ENCODE results near the gene RASSF10. TPM values are rescaled to one million over a fixed set of nuclear protein-coding genes. Genes with fewer than 3 reads are reported as not detected.

The RASSF10 gene
- total RNA-seq, 1 experiment from 2014 or later: 3.2 TPM

GRCh38 chr11:13016415-13016814 lies 7.3 kb downstream of the RASSF10 start (continued):
- TF ChIP-seq ZNF532 (CRISPR knock-in tag; IDR thresholded peaks at IDR 0.05; ENCODE audit: borderline replicate concordance): no peak
- no peak for TF ChIP-seq RELA (CRISPR knock-in tag; IDR thresholded peaks at IDR 0.05; ENCODE audit: borderline replicate concordance)
- no peak for TF ChIP-seq PREB (CRISPR knock-in tag; IDR thresholded peaks at IDR 0.05; ENCODE audit: borderline replicate concordance)
- TF ChIP-seq ZSCAN18 (CRISPR knock-in tag; IDR thresholded peaks at IDR 0.05): no peak
- TF ChIP-seq CREM (CRISPR knock-in tag; IDR thresholded peaks at IDR 0.05): no peak
- no peak for TF ChIP-seq TCF7 (CRISPR knock-in tag; IDR thresholded peaks at IDR 0.05; ENCODE audit: low read depth)
- TF ChIP-seq IRF2 (CRISPR knock-in tag; IDR thresholded peaks at IDR 0.05; ENCODE audit: borderline replicate concordance, low read depth): no peak
- TF ChIP-seq, protein P1, sequence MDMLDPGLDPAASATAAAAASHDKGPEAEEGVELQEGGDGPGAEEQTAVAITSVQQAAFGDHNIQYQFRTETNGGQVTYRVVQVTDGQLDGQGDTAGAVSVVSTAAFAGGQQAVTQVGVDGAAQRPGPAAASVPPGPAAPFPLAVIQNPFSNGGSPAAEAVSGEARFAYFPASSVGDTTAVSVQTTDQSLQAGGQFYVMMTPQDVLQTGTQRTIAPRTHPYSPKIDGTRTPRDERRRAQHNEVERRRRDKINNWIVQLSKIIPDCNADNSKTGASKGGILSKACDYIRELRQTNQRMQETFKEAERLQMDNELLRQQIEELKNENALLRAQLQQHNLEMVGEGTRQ (CRISPR knock-in tag; IDR thresholded peaks at IDR 0.05): no peak
- TF ChIP-seq, protein P2, sequence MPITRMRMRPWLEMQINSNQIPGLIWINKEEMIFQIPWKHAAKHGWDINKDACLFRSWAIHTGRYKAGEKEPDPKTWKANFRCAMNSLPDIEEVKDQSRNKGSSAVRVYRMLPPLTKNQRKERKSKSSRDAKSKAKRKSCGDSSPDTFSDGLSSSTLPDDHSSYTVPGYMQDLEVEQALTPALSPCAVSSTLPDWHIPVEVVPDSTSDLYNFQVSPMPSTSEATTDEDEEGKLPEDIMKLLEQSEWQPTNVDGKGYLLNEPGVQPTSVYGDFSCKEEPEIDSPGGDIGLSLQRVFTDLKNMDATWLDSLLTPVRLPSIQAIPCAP (CRISPR knock-in tag; IDR thresholded peaks at IDR 0.05): no peak
- no peak for TF ChIP-seq SP1 (CRISPR knock-in tag; conservative IDR thresholded peaks at IDR 0.05)
- no peak for TF ChIP-seq FOXP1 (CRISPR knock-in tag; IDR thresholded peaks at IDR 0.05; ENCODE audit: borderline replicate concordance)

DNA sequence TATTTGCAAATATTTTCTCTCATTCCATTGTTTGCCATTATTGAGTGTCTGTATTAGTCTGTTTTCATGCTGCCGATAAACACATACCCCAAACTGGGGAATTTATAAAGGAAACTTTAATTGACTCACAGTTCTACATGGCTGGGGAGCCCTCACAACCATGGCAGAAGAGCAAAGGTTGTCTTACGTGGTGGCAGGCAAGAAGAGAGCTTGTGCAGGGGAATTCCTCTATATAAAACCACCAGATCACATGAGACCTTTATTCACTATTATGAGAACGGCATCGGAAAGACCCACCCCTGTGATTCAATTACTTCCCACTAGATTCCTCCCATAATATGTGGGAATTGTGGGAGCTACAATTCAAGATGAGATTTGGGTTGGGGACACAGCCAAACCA lies 10.2 kb downstream of the RASSF10 start:
- Mint-ChIP-seq H3K9me3 (no peaks in the 10 kb centered on the region), H3K27ac (no peak overlapping the region), H3K36me3 (no peaks in the 10 kb centered on the region), H3K4me1 (peaks cover 13% of the 10 kb centered on the region), H3K27me3 (ENCODE audit: low read depth) (no peaks in the 10 kb centered on the region; the same call in 1 of the 2 replicates), H3K4me3 (no peak overlapping the region)
- ChIA-PET POLR2A (no interaction called here), CTCF (no interaction called here)
- no peak for TF ChIP-seq SMAD3 (CRISPR knock-in tag; IDR thresholded peaks at IDR 0.05; ENCODE audit: borderline replicate concordance)
- no peak for TF ChIP-seq ZNF121 (CRISPR knock-in tag; IDR thresholded peaks at IDR 0.05)
- TF ChIP-seq ZNF423 (CRISPR knock-in tag; IDR thresholded peaks at IDR 0.05): no peak
- no peak for TF ChIP-seq IRF2 (CRISPR knock-in tag; IDR thresholded peaks at IDR 0.05; ENCODE audit: borderline replicate concordance, low read depth)
- TF ChIP-seq TCF7 (CRISPR knock-in tag; IDR thresholded peaks at IDR 0.05; ENCODE audit: low read depth): no peak
- TF ChIP-seq, protein P3, sequence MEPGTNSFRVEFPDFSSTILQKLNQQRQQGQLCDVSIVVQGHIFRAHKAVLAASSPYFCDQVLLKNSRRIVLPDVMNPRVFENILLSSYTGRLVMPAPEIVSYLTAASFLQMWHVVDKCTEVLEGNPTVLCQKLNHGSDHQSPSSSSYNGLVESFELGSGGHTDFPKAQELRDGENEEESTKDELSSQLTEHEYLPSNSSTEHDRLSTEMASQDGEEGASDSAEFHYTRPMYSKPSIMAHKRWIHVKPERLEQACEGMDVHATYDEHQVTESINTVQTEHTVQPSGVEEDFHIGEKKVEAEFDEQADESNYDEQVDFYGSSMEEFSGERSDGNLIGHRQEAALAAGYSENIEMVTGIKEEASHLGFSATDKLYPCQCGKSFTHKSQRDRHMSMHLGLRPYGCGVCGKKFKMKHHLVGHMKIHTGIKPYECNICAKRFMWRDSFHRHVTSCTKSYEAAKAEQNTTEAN (CRISPR knock-in tag; IDR thresholded peaks at IDR 0.05): no peak
- no peak for TF ChIP-seq FOXP1 (CRISPR knock-in tag; IDR thresholded peaks at IDR 0.05; ENCODE audit: borderline replicate concordance)
- TF ChIP-seq, protein P4, sequence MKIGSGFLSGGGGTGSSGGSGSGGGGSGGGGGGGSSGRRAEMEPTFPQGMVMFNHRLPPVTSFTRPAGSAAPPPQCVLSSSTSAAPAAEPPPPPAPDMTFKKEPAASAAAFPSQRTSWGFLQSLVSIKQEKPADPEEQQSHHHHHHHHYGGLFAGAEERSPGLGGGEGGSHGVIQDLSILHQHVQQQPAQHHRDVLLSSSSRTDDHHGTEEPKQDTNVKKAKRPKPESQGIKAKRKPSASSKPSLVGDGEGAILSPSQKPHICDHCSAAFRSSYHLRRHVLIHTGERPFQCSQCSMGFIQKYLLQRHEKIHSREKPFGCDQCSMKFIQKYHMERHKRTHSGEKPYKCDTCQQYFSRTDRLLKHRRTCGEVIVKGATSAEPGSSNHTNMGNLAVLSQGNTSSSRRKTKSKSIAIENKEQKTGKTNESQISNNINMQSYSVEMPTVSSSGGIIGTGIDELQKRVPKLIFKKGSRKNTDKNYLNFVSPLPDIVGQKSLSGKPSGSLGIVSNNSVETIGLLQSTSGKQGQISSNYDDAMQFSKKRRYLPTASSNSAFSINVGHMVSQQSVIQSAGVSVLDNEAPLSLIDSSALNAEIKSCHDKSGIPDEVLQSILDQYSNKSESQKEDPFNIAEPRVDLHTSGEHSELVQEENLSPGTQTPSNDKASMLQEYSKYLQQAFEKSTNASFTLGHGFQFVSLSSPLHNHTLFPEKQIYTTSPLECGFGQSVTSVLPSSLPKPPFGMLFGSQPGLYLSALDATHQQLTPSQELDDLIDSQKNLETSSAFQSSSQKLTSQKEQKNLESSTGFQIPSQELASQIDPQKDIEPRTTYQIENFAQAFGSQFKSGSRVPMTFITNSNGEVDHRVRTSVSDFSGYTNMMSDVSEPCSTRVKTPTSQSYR (CRISPR knock-in tag; IDR thresholded peaks at IDR 0.05): no peak
- no peak for TF ChIP-seq OVOL2 (CRISPR knock-in tag; IDR thresholded peaks at IDR 0.05; ENCODE audit: borderline replicate concordance)
- TF ChIP-seq KAT7 (CRISPR knock-in tag; IDR thresholded peaks at IDR 0.05; ENCODE audit: borderline replicate concordance): no peak
- ATAC-seq (no peak), DNase-seq (ENCODE audit: low spot score) (no peak)
